Activated CD8-positive, alpha-beta T cell treated with anti-CD3 and anti-CD28 coated beads for 36 hours (primary cell): Measurements from ENCODE around the gene MBOAT2. TPM values are rescaled to one million over a fixed set of nuclear protein-coding genes. Genes with fewer than 3 reads are reported as not detected.

Experiments used
- ATAC-seq: fragments of 200-7000 bp; cut with Tn5 transposase; one replicate; pipeline ENCODE4 v1.10.0; 2021; ENCODE audit warnings: mild to moderate bottlenecking, moderate library complexity
- CTCF ChIA-PET: fragments of 350-600 bp; sonication (Branson Sonifier 250); formaldehyde crosslinking; loops from one replicate; lab custom pipeline; 2021; ENCODE audit warnings: antibody characterized with exemption; lab: Charles Lee
- POLR2A ChIA-PET: fragments of 350-600 bp; sonication (Branson Sonifier 250); formaldehyde crosslinking; loops from one replicate; lab custom pipeline; 2021; ENCODE audit warnings: antibody characterized with exemption; lab: Charles Lee
- DNase-seq: peaks from one replicate; pipeline ENCODE4 v3.0.0-alpha.2; 2020
- H3K27ac Mint-ChIP-seq: one replicate; pipeline ENCODE4 v1.8.0; 2021; ENCODE audit warnings: mild to moderate bottlenecking, mixed read lengths
- H3K27me3 Mint-ChIP-seq: one replicate; pipeline ENCODE4 v1.8.0; 2021; ENCODE audit warnings: mixed read lengths
- H3K36me3 Mint-ChIP-seq: one replicate; pipeline ENCODE4 v1.8.0; 2021; ENCODE audit warnings: low read depth, mixed read lengths
- H3K4me1 Mint-ChIP-seq: one replicate; pipeline ENCODE4 v1.8.0; 2021; ENCODE audit warnings: low read depth, mixed read lengths
- H3K4me3 Mint-ChIP-seq: one replicate; pipeline ENCODE4 v1.8.0; 2021; ENCODE audit warnings: mild to moderate bottlenecking, moderate library complexity, mixed read lengths
- H3K9me3 Mint-ChIP-seq: one replicate; pipeline ENCODE4 v1.8.0; 2021; ENCODE audit warnings: mixed read lengths
- CTCF ChIP-seq: fragments of 200-600 bp; IDR thresholded peaks from one replicate; pipeline ENCODE4 v1.8.0; 2022; ENCODE audit warnings: antibody characterized with exemption, mild to moderate bottlenecking
- intact Hi-C: fragments of 100-400 bp; cut with micrococcal nuclease; formaldehyde crosslinking; loops from one replicate; pipeline ENCODE4 v1.10.0; 2022
- total RNA-seq, 2 experiments: library from RNA; stranded (reverse); gene quantifications; one replicate each; pipeline ENCODE4 v1.2.3, GENCODE V29; 2021

Gene MBOAT2
- total RNA-seq, 2 experiments from 2014 or later = 2.9 to 3.0 TPM

- H3K36me3 Mint-ChIP-seq = no peaks in the 10 kb centered on the region
- H3K27ac Mint-ChIP-seq = no peak overlapping the region
These were observed 37.2 kb downstream of the MBOAT2 start for GRCh38 chr2:8966123-8966908.

GRCh38 chr2:8965216-8965969 is 38.1 kb downstream of the MBOAT2 start:
- DNase-seq = no peak
- Mint-ChIP-seq H3K27ac (no peak overlapping the region), H3K27me3 (peaks cover 4% of the 10 kb centered on the region), H3K36me3 (no peaks in the 10 kb centered on the region), H3K4me1 (no peaks in the 10 kb centered on the region), H3K9me3 (peaks cover 1% of the 10 kb centered on the region), H3K4me3 (no peak overlapping the region)
- ChIA-PET CTCF (no interaction called here), POLR2A (no interaction called here)
- TF ChIP-seq CTCF = no peak
- ATAC-seq = no peak
- intact Hi-C loops = no loop called here

More at GRCh38 chr2:8966123-8966908, 37.2 kb downstream of the MBOAT2 start:
- no peak for ATAC-seq
- no peak overlapping the region for H3K4me3 Mint-ChIP-seq
- no peak for TF ChIP-seq CTCF
- peaks cover 1% of the 10 kb centered on the region for H3K9me3 Mint-ChIP-seq
- DNase-seq = no peak
- POLR2A ChIA-PET = interaction anchor here (0.7 kb wide), 1 partner anchor 13 kb away, joined by 3 read pairs; no protein-coding TSS in a partner anchor
- intact Hi-C loops = no loop called here
- CTCF ChIA-PET = no interaction called here
- no peaks in the 10 kb centered on the region for H3K4me1 Mint-ChIP-seq
- H3K27me3 Mint-ChIP-seq = peaks cover 4% of the 10 kb centered on the region

- POLR2A ChIA-PET = no interaction called here
- DNase-seq (no peak), ATAC-seq (no peak)
- H3K4me1 Mint-ChIP-seq = no peaks in the 10 kb centered on the region
- H3K27ac Mint-ChIP-seq = no peak overlapping the region
- H3K4me3 Mint-ChIP-seq = no peak overlapping the region
- no peaks in the 10 kb centered on the region for H3K9me3 Mint-ChIP-seq
- peaks cover 2% of the 10 kb centered on the region for H3K27me3 Mint-ChIP-seq
- intact Hi-C loops = no loop called here
- H3K36me3 Mint-ChIP-seq = no peaks in the 10 kb centered on the region
- TF ChIP-seq CTCF = no peak
- CTCF ChIA-PET = no interaction called here
These were observed 40.6 kb downstream of the MBOAT2 start for GRCh38 chr2:8962890-8963289.

GRCh38 chr2:8957628-8958027 is 45.9 kb downstream of the MBOAT2 start:
- CTCF ChIA-PET = no interaction called here
- Mint-ChIP-seq H3K36me3 (peaks cover 6% of the 10 kb centered on the region), H3K4me1 (no peaks in the 10 kb centered on the region), H3K4me3 (no peak overlapping the region), H3K27me3 (peaks cover 7% of the 10 kb centered on the region), H3K9me3 (peaks cover 14% of the 10 kb centered on the region), H3K27ac (no peak overlapping the region)
- POLR2A ChIA-PET = no interaction called here
- TF ChIP-seq CTCF = no peak
- DNase-seq (no peak), ATAC-seq (no peak)
- intact Hi-C loops = no loop called here

- ChIA-PET CTCF (no interaction called here), POLR2A (no interaction called here)
- H3K27me3 Mint-ChIP-seq = peaks cover 10% of the 10 kb centered on the region
- peaks cover 20% of the 10 kb centered on the region for H3K9me3 Mint-ChIP-seq
- no peak overlapping the region for H3K27ac Mint-ChIP-seq
- H3K4me3 Mint-ChIP-seq = no peak overlapping the region
- intact Hi-C loops = no loop called here
- TF ChIP-seq CTCF = no peak
- no peaks in the 10 kb centered on the region for H3K4me1 Mint-ChIP-seq
- DNase-seq = no peak
- ATAC-seq = no peak
- peaks cover 9% of the 10 kb centered on the region for H3K36me3 Mint-ChIP-seq
These were observed 46.7 kb downstream of the MBOAT2 start for GRCh38 chr2:8956774-8957173.
